ENCODE results near the gene MGME1. TPM values are rescaled to one million over a fixed set of nuclear protein-coding genes. Genes with fewer than 3 reads are reported as not detected.

Gene MGME1
- total RNA-seq, 1 experiment from 2014 or later, result 56.0 TPM

DNA sequence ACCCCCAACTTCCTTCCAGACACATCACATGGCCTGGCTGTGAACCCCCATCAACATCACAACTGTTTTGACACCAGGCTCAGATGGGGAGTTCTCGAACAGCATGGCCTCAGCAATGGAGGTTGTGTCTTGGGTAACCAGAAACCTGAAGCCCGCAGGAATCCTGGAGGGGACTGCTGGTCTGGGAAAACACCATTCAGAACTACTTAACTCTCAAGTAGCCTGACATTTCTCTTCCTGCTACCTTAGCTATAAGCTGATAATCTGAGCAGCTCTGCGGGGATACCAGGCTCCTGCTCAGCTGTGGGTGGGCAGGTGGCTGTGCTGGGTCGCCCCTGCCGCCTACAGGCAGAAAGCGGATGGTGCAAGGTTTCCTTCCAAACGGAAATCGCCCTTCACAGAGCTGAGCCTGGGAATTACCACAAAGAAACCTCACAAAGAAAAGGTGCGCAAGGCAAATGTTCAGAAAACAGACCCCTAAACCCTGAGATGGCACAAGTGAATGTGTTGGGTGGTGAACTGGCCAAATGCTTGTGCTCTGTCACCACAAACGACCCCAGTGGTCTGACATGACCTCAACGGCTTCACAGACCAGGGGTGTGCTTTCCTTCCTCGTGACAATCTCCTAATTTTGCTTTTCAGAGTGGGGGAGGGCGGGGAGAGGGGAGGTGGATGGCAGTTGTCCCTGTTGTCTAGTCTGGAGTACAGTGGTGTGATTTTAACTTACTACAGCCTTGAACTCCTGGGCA lies 29.8 kb upstream of the MGME1 start (continued):
- TF ChIP-seq ERG (CRISPR knock-in tag; IDR thresholded peaks at IDR 0.05) (peak; percentile 62; the same call in 1 of the 2 replicates), SMAD4 (CRISPR knock-in tag; IDR thresholded peaks at IDR 0.05) (no peak), ZNF425 (CRISPR knock-in tag; conservative IDR thresholded peaks at IDR 0.05) (0 out of 2 replicates have a peak, but pooled peaks have one; percentile 26), ZNF423 (CRISPR knock-in tag; IDR thresholded peaks at IDR 0.05) (no peak), ZNF263 (CRISPR knock-in tag; IDR thresholded peaks at IDR 0.05; ENCODE audit: low read depth) (no peak), MXD4 (CRISPR knock-in tag; IDR thresholded peaks at IDR 0.05; ENCODE audit: borderline replicate concordance) (no peak), CTCF (IDR thresholded peaks at IDR 0.05) (peak; percentile 88), GRHL2 (CRISPR knock-in tag; IDR thresholded peaks at IDR 0.05; ENCODE audit: insufficient replicate concordance, severe bottlenecking) (no peak), NR2C2 (CRISPR knock-in tag; IDR thresholded peaks at IDR 0.05) (no peak), JUN (CRISPR knock-in tag; IDR thresholded peaks at IDR 0.05) (no peak), IRF1 (CRISPR knock-in tag; IDR thresholded peaks at IDR 0.05) (no peak; the same call in 1 of the 2 replicates), ZBTB21 (CRISPR knock-in tag; IDR thresholded peaks at IDR 0.05; ENCODE audit: borderline replicate concordance) (no peak), JAZF1 (CRISPR knock-in tag; IDR thresholded peaks at IDR 0.05) (no peak), E2F1 (CRISPR knock-in tag; IDR thresholded peaks at IDR 0.05) (no peak), PRRX2 (CRISPR knock-in tag; IDR thresholded peaks at IDR 0.05) (peak; percentile 88), ARID4B (CRISPR knock-in tag; IDR thresholded peaks at IDR 0.05; ENCODE audit: borderline replicate concordance) (no peak), ZNF121 (CRISPR knock-in tag; IDR thresholded peaks at IDR 0.05) (no peak), ZSCAN18 (CRISPR knock-in tag; IDR thresholded peaks at IDR 0.05) (no peak), NR1H2 (CRISPR knock-in tag; IDR thresholded peaks at IDR 0.05) (no peak), IRF2 (CRISPR knock-in tag; IDR thresholded peaks at IDR 0.05; ENCODE audit: borderline replicate concordance, low read depth) (no peak), FOXJ3 (CRISPR knock-in tag; IDR thresholded peaks at IDR 0.05; ENCODE audit: borderline replicate concordance) (no peak), ZNF416 (CRISPR knock-in tag; IDR thresholded peaks at IDR 0.05) (no peak), ELF4 (CRISPR knock-in tag; IDR thresholded peaks at IDR 0.05; ENCODE audit: low read depth) (no peak)
- TF ChIP-seq, protein P1, sequence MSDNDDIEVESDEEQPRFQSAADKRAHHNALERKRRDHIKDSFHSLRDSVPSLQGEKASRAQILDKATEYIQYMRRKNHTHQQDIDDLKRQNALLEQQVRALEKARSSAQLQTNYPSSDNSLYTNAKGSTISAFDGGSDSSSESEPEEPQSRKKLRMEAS (CRISPR knock-in tag; IDR thresholded peaks at IDR 0.05), result no peak
- TF ChIP-seq, protein P2, sequence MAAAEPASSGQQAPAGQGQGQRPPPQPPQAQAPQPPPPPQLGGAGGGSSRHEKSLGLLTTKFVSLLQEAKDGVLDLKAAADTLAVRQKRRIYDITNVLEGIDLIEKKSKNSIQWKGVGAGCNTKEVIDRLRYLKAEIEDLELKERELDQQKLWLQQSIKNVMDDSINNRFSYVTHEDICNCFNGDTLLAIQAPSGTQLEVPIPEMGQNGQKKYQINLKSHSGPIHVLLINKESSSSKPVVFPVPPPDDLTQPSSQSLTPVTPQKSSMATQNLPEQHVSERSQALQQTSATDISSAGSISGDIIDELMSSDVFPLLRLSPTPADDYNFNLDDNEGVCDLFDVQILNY (CRISPR knock-in tag; IDR thresholded peaks at IDR 0.05), result no peak
